Measurements from ENCODE around the gene HAPSTR1. TPM values are rescaled to one million over a fixed set of nuclear protein-coding genes. Genes with fewer than 3 reads are reported as not detected.

Gene HAPSTR1
- total and polyA plus RNA-seq, 2 of the 4 experiments (the other 2 are of a cell fraction): 22.2 to 56.5 TPM

DNA sequence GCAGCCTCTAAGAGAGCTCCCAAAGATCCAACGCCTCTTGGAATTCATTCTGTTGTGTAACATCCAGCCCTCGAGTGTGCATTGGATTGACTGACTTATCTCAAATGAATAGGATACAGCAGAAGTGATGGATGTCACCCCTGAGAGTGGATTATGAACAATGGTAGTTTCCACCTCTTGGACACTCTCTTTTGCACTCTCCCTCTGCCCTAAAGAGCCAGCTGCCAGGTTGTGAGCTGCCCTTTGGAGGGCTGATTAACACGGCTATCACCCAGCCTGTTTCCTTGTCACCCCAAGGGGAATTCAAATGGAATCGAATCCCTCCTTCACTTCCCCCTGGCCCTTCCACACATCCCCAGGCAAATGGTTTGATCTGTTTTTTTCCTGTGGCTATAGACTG lies 21.2 kb upstream of the HAPSTR1 start:
- Histone ChIP-seq H3K36me3 (ENCODE audit: control insufficient read depth, insufficient read depth, low read length) (no peaks in the 10 kb centered on the region; the same call in 1 of the 2 replicates), H4K8ac (ENCODE audit: low read depth in 2 of 2, low read length in 2 of 2) (no peak overlapping the region), H3K4ac (ENCODE audit: low read depth, low read length) (peak overlapping the region; percentile 66), H3K23ac (ENCODE audit: low read depth, low read length) (peak overlapping the region; percentile 42; the same call in 1 of the 2 replicates), H2AFZ (replicated peaks; ENCODE audit: low read length, poor library complexity) (peak overlapping the region; percentile 43), H2BK120ac (ENCODE audit: low read depth, low read length) (peak overlapping the region; percentile 71; the same call in 1 of the 2 replicates), H4K91ac (ENCODE audit: insufficient read depth, low read depth, low read length) (peak overlapping the region; percentile 58; the same call in 1 of the 2 replicates), H3K14ac (replicated peaks; ENCODE audit: low read depth, low read length) (peak overlapping the region; percentile 53), H2AK9ac (replicated peaks; ENCODE audit: low read depth, low read length, poor library complexity) (peak overlapping the region; percentile 55), H2BK20ac (ENCODE audit: low read depth, low read length) (peak overlapping the region; percentile 87), H3K79me1 (ENCODE audit: low read depth in 1 of 2, low read length in 2 of 2) (peaks cover 4 to 25% of the 10 kb centered on the region in 2 experiments; a peak in 3 of 4 replicates), H3K27me3 (ENCODE audit: control insufficient read depth, insufficient read depth, low read length) (no peaks in the 10 kb centered on the region), H2AK5ac (ENCODE audit: low read depth, low read length) (peak overlapping the region; percentile 84), H3K4me3 (ENCODE audit: insufficient read depth, low read depth, low read length) (no peak overlapping the region), H2BK15ac (ENCODE audit: low read depth, low read length) (peak overlapping the region; percentile 74; the same call in 2 of the 3 replicates), H4K20me1 (ENCODE audit: insufficient read depth, low read length) (no peaks in the 10 kb centered on the region), H4K5ac (ENCODE audit: low read depth, low read length) (peak overlapping the region; percentile 30; the same call in 1 of the 2 replicates), H3K9ac (ENCODE audit: low read depth, low read length) (no peak overlapping the region), H3K18ac (ENCODE audit: low read depth, low read length) (peak overlapping the region; percentile 29; the same call in 1 of the 2 replicates), H3K9me3 (ENCODE audit: control insufficient read depth, insufficient read depth, low read length) (peaks cover 2% of the 10 kb centered on the region; the same call in 1 of the 2 replicates), H3K27ac (ENCODE audit: insufficient read depth, low read length) (no peak overlapping the region), H3K4me1 (ENCODE audit: control insufficient read depth, insufficient read depth, low read length) (peaks cover 11% of the 10 kb centered on the region), H3K9me1 (ENCODE audit: insufficient read depth, low read length) (peaks cover 11% of the 10 kb centered on the region), H3K4me2 (ENCODE audit: low read depth, low read length) (no peak overlapping the region), H3K56ac (ENCODE audit: extremely low read depth, insufficient read depth, low read length) (no peak overlapping the region), H2BK5ac (ENCODE audit: low read depth, low read length, poor library complexity, severe bottlenecking) (no peak overlapping the region)
- intact Hi-C loops (cut with micrococcal nuclease): no loop called here
- DNase-seq (no peak), ATAC-seq (ENCODE audit: low read depth) (no peak)
- BruUV-seq (replicated peaks): no TSS peak
- POLR2A ChIA-PET (ENCODE audit: unreplicated experiment): no interaction called here
- CTCF ChIA-PET: no interaction called here
- in situ Hi-C loops (cut with MboI; ENCODE audit: low sequenced_read_pairs): no loop called here
- dilution Hi-C loops (cut with HindIII; ENCODE audit: low sequenced_read_pairs, unreplicated experiment): no loop called here
- TF ChIP-seq CEBPB (IDR thresholded peaks at IDR 0.05; ENCODE audit: low read depth, low read length) (no peak), BHLHE40 (IDR thresholded peaks at IDR 0.05; ENCODE audit: low read depth, low read length) (no peak), MAFK (IDR thresholded peaks at IDR 0.05; ENCODE audit: low read depth, low read length) (no peak), RAD21 (IDR thresholded peaks at IDR 0.05; ENCODE audit: low read length) (no peak), NFE2L2 (IDR thresholded peaks at IDR 0.05; ENCODE audit: low read depth, low read length) (no peak), CHD1 (IDR thresholded peaks at IDR 0.05; ENCODE audit: low read depth, low read length) (no peak), MAZ (IDR thresholded peaks at IDR 0.05; ENCODE audit: borderline replicate concordance, low read depth, low read length) (no peak), POLR2A (IDR thresholded peaks at IDR 0.05; ENCODE audit: low read depth, low read length) (no peak), RCOR1 (IDR thresholded peaks at IDR 0.05; ENCODE audit: insufficient replicate concordance, low read length) (no peak), MXI1 (IDR thresholded peaks at IDR 0.05; ENCODE audit: borderline replicate concordance, low read depth, low read length) (no peak)
- TF ChIP-seq, protein P1, sequence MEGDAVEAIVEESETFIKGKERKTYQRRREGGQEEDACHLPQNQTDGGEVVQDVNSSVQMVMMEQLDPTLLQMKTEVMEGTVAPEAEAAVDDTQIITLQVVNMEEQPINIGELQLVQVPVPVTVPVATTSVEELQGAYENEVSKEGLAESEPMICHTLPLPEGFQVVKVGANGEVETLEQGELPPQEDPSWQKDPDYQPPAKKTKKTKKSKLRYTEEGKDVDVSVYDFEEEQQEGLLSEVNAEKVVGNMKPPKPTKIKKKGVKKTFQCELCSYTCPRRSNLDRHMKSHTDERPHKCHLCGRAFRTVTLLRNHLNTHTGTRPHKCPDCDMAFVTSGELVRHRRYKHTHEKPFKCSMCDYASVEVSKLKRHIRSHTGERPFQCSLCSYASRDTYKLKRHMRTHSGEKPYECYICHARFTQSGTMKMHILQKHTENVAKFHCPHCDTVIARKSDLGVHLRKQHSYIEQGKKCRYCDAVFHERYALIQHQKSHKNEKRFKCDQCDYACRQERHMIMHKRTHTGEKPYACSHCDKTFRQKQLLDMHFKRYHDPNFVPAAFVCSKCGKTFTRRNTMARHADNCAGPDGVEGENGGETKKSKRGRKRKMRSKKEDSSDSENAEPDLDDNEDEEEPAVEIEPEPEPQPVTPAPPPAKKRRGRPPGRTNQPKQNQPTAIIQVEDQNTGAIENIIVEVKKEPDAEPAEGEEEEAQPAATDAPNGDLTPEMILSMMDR (conservative IDR thresholded peaks at IDR 0.05; ENCODE audit: low read depth, low read length): no peak
- TF ChIP-seq, protein P2, sequence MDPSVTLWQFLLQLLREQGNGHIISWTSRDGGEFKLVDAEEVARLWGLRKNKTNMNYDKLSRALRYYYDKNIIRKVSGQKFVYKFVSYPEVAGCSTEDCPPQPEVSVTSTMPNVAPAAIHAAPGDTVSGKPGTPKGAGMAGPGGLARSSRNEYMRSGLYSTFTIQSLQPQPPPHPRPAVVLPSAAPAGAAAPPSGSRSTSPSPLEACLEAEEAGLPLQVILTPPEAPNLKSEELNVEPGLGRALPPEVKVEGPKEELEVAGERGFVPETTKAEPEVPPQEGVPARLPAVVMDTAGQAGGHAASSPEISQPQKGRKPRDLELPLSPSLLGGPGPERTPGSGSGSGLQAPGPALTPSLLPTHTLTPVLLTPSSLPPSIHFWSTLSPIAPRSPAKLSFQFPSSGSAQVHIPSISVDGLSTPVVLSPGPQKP (IDR thresholded peaks at IDR 0.05; ENCODE audit: borderline replicate concordance, low read depth, low read length): no peak
- no CpG with 5 or more reads among the region's 4 CpGs for WGBS, 2 experiments (ENCODE audit: extremely low coverage in 2 of 2, insufficient read length in 1 of 2)

Data from IMR-90 (cell line).